BJ (cell line): ENCODE data around the gene HIBADH. TPM values are rescaled to one million over a fixed set of nuclear protein-coding genes. Genes with fewer than 3 reads are reported as not detected.
"Not testable (repeated sequence)": the region's sequence is repeated elsewhere in the genome, so short reads cannot be mapped to it uniquely, and the experiment has no call there.

Source experiments
- CTCF ChIA-PET: fragments of 350-600 bp; formaldehyde crosslinking; extraction: SDS; loops from one replicate; lab custom pipeline; 2021; ENCODE audit warnings: antibody characterized with exemption, inconsistent platforms; lab: Yijun Ruan, JAX
- POLR2A ChIA-PET: fragments of 300-600 bp; sonication (Branson Sonifier 250); formaldehyde crosslinking; extraction: SDS; loops from one replicate; lab custom pipeline; 2021; ENCODE audit warnings: antibody characterized with exemption; lab: Charles Lee
- DNase-seq: peaks from one replicate; pipeline ENCODE4 v3.0.0-alpha.2; 2011; ENCODE audit warnings: low read depth
- H3K27me3 ChIP-seq: 2 replicates; pipeline ENCODE4 v1.6.0; 2011; ENCODE audit warnings: low read length; ENCODE audit not compliant: control insufficient read depth, insufficient read depth
- H3K36me3 ChIP-seq: 2 replicates; pipeline ENCODE4 v1.5.1; 2011; ENCODE audit warnings: low read length; ENCODE audit not compliant: control insufficient read depth, insufficient read depth
- H3K4me3 ChIP-seq: 2 replicates; pipeline ENCODE4 v1.5.1; 2011; ENCODE audit warnings: low read depth, mild to moderate bottlenecking, control low read depth, low read length
- CTCF ChIP-seq: IDR thresholded peaks from 2 replicates; pipeline ENCODE4 v1.5.1; 2011; ENCODE audit warnings: low read depth, mild to moderate bottlenecking, control low read depth, inconsistent platforms, low read length, moderate library complexity; ENCODE audit not compliant: insufficient read depth
- polyA plus RNA-seq: library from polyadenylated mRNA; depleted of rRNA; stranded (reverse); fragments of >200 nt; gene quantifications from 2 replicates; pipeline ENCODE4 v1.2.3, GENCODE V29; 2011

HIBADH gene
- polyA plus RNA-seq, 1 experiment: 42.4 TPM

GRCh38 chr7:27586825-27587224 is 75.9 kb downstream of the HIBADH start:
- DNase-seq: no peak
- Histone ChIP-seq H3K27me3 (no peaks in the 10 kb centered on the region), H3K36me3 (no peaks in the 10 kb centered on the region), H3K4me3 (no peak overlapping the region)
- TF ChIP-seq CTCF: no peak
- POLR2A ChIA-PET: interaction anchor here (0.6 kb wide), 1 partner anchor 1379 kb away, joined by 4 read pairs; no protein-coding TSS in a partner anchor
- CTCF ChIA-PET: interaction anchor here (1.2 to 1.4 kb wide), 2 partner anchors 34 to 391 kb away, joined by 3 to 5 read pairs; no protein-coding TSS in a partner anchor

DNA sequence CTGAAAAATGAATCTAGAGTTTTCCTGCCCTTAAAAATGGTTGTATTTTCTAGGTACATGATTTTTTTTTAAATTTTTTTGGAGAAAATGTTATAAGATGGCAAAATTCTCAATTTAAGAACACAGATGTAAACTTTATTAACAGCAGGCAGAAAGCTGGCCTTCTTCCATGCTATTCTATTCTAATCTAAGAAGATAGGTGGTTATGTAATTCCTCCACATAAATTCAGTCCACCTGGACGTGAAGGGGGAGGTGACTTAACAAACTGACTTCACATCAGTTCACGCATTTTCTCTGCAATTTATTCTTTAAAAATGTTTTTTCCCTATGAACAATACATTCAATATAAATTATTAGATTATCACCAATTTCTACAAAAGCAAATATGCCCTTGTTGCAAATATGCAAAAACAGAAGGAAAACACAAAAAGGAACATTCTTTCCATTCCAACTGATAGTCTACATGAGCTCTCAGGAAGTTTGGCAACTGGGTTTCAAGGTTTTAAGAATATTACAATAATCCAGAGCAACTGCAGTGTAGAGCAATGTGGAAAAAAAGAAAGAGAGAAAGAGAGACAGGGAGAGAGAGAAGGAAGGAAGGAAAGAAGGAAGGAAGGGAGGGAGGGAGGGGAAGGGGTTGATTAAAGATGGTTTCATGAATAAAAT is 76.8 kb downstream of the HIBADH start:
- ChIA-PET POLR2A (interaction anchor here (0.6 kb wide), 1 partner anchor 52 kb away, joined by 9 read pairs; no protein-coding TSS in a partner anchor), CTCF (interaction anchor here (1.0 to 1.2 kb wide), 2 partner anchors 20 to 33 kb away, joined by 3 to 4 read pairs; no protein-coding TSS in a partner anchor)
- Histone ChIP-seq H3K4me3 (no peak overlapping the region), H3K36me3 (no peaks in the 10 kb centered on the region), H3K27me3 (no peaks in the 10 kb centered on the region)
- TF ChIP-seq CTCF: no peak
- no peak for DNase-seq

GRCh38 chr7:27581906-27582305 is 80.8 kb downstream of the HIBADH start:
- Histone ChIP-seq H3K27me3 (no peaks in the 10 kb centered on the region), H3K4me3 (no peak overlapping the region), H3K36me3 (no peaks in the 10 kb centered on the region)
- ChIA-PET CTCF (interaction anchor here (0.7 to 0.8 kb wide), 2 partner anchors 9 to 12 kb away, joined by 3 read pairs; no protein-coding TSS in a partner anchor), POLR2A (interaction anchor here (0.6 kb wide), 1 partner anchor 251 kb away, joined by 16 read pairs; no protein-coding TSS in a partner anchor)
- DNase-seq: no peak
- TF ChIP-seq CTCF: no peak

DNA sequence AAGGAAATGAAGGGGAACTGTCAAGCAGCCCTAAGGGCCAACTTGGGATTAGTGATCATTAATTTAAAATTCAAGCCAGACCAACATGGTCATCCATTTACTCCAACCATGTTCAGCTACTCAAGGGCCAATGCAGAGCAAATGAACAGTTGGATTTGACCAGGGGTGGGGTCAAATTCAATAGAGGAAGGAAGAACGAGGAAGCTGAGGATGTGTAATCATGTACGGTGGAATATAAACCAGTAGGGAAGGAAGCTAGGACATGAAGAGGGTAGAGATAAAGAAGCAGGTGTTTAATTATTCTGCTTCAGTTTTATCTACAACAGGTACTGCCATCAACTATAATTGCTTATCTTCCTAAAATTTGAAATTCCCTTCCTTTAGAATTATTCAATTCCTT is 81.6 kb downstream of the HIBADH start:
- H3K4me3 ChIP-seq: no peak overlapping the region
- POLR2A ChIA-PET: no interaction called here
- no peak for DNase-seq
- H3K27me3 ChIP-seq: no peaks in the 10 kb centered on the region
- no peak for TF ChIP-seq CTCF
- CTCF ChIA-PET: interaction anchor here (0.8 to 1.5 kb wide), 2 partner anchors 11 to 371 kb away, joined by 3 to 4 read pairs; no protein-coding TSS in a partner anchor
- no peaks in the 10 kb centered on the region for H3K36me3 ChIP-seq

DNA sequence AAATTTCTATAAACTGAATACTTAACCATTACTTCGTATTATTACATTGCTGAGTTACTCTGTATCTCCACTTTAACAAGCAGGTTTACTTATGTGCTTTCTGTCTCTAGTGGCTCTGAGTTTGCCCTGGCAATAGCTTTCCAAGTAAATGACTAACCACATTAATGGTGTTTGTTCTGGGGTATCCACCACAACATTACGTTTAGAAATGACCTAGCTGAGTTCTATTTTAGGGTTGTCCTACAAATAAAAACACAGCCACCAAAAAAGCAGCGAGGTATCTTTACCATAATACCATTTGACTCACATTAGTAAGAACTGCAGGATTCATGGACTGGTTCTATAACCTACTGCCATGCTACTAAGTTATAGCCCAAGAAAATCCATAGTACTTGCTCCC is 83.1 kb downstream of the HIBADH start:
- ChIA-PET CTCF (interaction anchor here (0.6 to 2.6 kb wide), 5 partner anchors 10 to 514 kb away, joined by 3 to 9 read pairs (median 4); no protein-coding TSS in a partner anchor), POLR2A (no interaction called here)
- Histone ChIP-seq H3K27me3 (no peaks in the 10 kb centered on the region), H3K4me3 (no peak overlapping the region), H3K36me3 (no peaks in the 10 kb centered on the region)
- no peak for TF ChIP-seq CTCF
- DNase-seq: no peak

GRCh38 chr7:27578169-27578568 is 84.5 kb downstream of the HIBADH start:
- H3K27me3 ChIP-seq, DNase-seq, H3K36me3 ChIP-seq, POLR2A ChIA-PET, H3K4me3 ChIP-seq: not testable (repeated sequence)
- CTCF ChIA-PET: interaction anchor here (0.7 to 2.6 kb wide), 6 partner anchors 10 to 517 kb away, joined by 3 to 9 read pairs (median 4); no protein-coding TSS in a partner anchor
